ENCODE results near the gene HABP2. TPM values are rescaled to one million over a fixed set of nuclear protein-coding genes. Genes with fewer than 3 reads are reported as not detected.

Gene HABP2
- total and polyA plus RNA-seq, 9 of the 15 experiments (the other 6 are each of a cell fraction or from before 2014, with no cell fraction given): 0.09 TPM; not detected in 8

DNA sequence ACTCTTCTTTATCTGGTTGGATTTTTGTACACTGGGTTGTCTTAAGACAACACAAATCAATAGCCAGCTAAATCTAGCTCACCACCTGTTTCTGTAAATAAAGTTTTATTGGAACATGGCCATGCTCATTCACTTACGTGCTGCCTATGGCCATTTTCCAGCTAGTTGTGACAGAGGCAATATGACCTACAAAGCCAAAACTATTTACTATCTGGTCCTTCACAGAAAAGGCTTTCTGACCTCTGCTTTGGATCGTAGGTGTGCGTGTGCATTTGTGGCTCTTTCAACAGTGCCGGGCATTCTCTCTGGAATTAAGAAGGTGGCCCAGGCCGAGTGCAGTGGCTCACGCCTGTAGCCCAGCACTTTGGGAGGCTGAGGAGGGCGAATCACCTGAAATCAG, 65.5 kb downstream of the HABP2 start:
- Histone ChIP-seq H3K36me3 (ENCODE audit: control insufficient read depth, insufficient read depth, low read length) (no peaks in the 10 kb centered on the region), H3K4me3 (no peak overlapping the region), H2AFZ (ENCODE audit: low read depth, low read length) (no peak overlapping the region), H4K20me1 (replicated peaks; ENCODE audit: control insufficient read depth, insufficient read depth, low read length) (no peaks in the 10 kb centered on the region), H3K79me2 (ENCODE audit: control insufficient read depth, insufficient read depth, low read length) (no peaks in the 10 kb centered on the region), H3K4me1 (replicated peaks in 1 of 2; ENCODE audit: control insufficient read depth in 2 of 2, insufficient read depth in 2 of 2, low read length in 2 of 2) (no peaks in the 10 kb centered on the region), H3K9ac (ENCODE audit: insufficient read depth in 1 of 2, low read depth in 2 of 2, low read length in 2 of 2) (no peak overlapping the region), H3K27me3 (ENCODE audit: control insufficient read depth in 2 of 2, insufficient read depth in 2 of 2, low read length in 2 of 2) (peaks cover 0 to 48% of the 10 kb centered on the region in 2 experiments; a peak in 2 of 5 replicates), H3K27ac (ENCODE audit: extremely low read depth, low read depth, low read length) (no peak overlapping the region), H3K4me2 (ENCODE audit: insufficient read depth, low read length) (no peak overlapping the region), H3K9me1 (ENCODE audit: control insufficient read depth, insufficient read depth, low read length) (no peaks in the 10 kb centered on the region), H3K9me3 (replicated peaks; ENCODE audit: control insufficient read depth, insufficient read depth, low read depth, low read length) (no peaks in the 10 kb centered on the region)
- FAIRE-seq (no peak), ATAC-seq (no peak), DNase-seq (ENCODE audit: extremely low read depth in 1 of 4, low spot score in 3 of 4) (no peak)
- in situ Hi-C loops (cut with MboI) (no loop called here), intact Hi-C loops (cut with micrococcal nuclease) (no loop called here)
- no TSS peak for BruUV-seq (replicated peaks)
- WGBS (ENCODE audit: insufficient coverage, low coverage, missing lambda C conversion rate): 0% methylated on average over 7 of the region's 7 CpGs
- TF ChIP-seq, protein P1, sequence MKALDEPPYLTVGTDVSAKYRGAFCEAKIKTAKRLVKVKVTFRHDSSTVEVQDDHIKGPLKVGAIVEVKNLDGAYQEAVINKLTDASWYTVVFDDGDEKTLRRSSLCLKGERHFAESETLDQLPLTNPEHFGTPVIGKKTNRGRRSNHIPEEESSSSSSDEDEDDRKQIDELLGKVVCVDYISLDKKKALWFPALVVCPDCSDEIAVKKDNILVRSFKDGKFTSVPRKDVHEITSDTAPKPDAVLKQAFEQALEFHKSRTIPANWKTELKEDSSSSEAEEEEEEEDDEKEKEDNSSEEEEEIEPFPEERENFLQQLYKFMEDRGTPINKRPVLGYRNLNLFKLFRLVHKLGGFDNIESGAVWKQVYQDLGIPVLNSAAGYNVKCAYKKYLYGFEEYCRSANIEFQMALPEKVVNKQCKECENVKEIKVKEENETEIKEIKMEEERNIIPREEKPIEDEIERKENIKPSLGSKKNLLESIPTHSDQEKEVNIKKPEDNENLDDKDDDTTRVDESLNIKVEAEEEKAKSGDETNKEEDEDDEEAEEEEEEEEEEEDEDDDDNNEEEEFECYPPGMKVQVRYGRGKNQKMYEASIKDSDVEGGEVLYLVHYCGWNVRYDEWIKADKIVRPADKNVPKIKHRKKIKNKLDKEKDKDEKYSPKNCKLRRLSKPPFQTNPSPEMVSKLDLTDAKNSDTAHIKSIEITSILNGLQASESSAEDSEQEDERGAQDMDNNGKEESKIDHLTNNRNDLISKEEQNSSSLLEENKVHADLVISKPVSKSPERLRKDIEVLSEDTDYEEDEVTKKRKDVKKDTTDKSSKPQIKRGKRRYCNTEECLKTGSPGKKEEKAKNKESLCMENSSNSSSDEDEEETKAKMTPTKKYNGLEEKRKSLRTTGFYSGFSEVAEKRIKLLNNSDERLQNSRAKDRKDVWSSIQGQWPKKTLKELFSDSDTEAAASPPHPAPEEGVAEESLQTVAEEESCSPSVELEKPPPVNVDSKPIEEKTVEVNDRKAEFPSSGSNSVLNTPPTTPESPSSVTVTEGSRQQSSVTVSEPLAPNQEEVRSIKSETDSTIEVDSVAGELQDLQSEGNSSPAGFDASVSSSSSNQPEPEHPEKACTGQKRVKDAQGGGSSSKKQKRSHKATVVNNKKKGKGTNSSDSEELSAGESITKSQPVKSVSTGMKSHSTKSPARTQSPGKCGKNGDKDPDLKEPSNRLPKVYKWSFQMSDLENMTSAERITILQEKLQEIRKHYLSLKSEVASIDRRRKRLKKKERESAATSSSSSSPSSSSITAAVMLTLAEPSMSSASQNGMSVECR (CRISPR knock-in tag; IDR thresholded peaks at IDR 0.05): no peak
- TF ChIP-seq ZNF23 (CRISPR knock-in tag; IDR thresholded peaks at IDR 0.05) (no peak), RBM22 (IDR thresholded peaks at IDR 0.05; ENCODE audit: low read depth, low read length, poor library complexity, severe bottlenecking) (no peak), THRB (CRISPR knock-in tag; conservative IDR thresholded peaks at IDR 0.05) (no peak), KLF13 (tag; IDR thresholded peaks at IDR 0.05; ENCODE audit: borderline replicate concordance, low read depth) (no peak), ZBTB40 (IDR thresholded peaks at IDR 0.05) (peak; percentile 81), ZBTB40 (CRISPR knock-in tag; IDR thresholded peaks at IDR 0.05) (no peak), MAFK (IDR thresholded peaks at IDR 0.05; ENCODE audit: low read length) (no peak)
- CTCF ChIA-PET (ENCODE audit: low intra/inter-chr PET ratio): no interaction called here
- POLR2A ChIA-PET: no interaction called here
